Measurements from ENCODE around the gene ARL15.

DNA sequence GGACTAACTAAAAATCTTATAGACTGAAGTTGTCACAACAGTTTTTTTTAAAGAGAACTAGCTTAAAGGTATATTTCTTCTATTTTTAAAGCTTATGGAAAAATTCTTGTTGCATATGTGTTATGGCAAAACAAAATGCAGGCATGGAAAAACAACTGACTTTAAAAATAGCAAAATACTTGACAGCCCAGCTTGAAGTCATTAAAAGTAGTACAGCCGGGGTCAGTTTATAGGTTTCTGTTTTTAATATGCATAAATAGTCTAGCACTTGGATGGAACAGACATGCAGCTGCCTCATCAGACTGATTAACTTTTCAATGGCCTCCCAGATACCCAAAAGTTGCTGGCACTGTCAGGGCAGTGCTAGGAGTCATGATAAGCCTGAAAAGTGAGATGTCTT is 22.3 kb upstream of the ARL15 start:
- TF ChIP-seq, protein P1, sequence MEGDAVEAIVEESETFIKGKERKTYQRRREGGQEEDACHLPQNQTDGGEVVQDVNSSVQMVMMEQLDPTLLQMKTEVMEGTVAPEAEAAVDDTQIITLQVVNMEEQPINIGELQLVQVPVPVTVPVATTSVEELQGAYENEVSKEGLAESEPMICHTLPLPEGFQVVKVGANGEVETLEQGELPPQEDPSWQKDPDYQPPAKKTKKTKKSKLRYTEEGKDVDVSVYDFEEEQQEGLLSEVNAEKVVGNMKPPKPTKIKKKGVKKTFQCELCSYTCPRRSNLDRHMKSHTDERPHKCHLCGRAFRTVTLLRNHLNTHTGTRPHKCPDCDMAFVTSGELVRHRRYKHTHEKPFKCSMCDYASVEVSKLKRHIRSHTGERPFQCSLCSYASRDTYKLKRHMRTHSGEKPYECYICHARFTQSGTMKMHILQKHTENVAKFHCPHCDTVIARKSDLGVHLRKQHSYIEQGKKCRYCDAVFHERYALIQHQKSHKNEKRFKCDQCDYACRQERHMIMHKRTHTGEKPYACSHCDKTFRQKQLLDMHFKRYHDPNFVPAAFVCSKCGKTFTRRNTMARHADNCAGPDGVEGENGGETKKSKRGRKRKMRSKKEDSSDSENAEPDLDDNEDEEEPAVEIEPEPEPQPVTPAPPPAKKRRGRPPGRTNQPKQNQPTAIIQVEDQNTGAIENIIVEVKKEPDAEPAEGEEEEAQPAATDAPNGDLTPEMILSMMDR (IDR thresholded peaks at IDR 0.05), result no peak
- no peak for TF ChIP-seq POLR2A (IDR thresholded peaks at IDR 0.05)
- no peak for TF ChIP-seq POLR2AphosphoS5 (IDR thresholded peaks at IDR 0.05)
- TF ChIP-seq EP300 (IDR thresholded peaks at IDR 0.05), result no peak

Data from sigmoid colon (tissue), 4 donors.